HG02642 (cell line): ENCODE measurements around the gene CARD6.
"Not testable (repeated sequence)": the region's sequence is repeated elsewhere in the genome, so short reads cannot be mapped to it uniquely, and the experiment has no call there.

Experiments
- ATAC-seq: cut with Tn5 transposase; IDR thresholded peaks from one replicate; pipeline ENCODE4 v1.9.1; 2021; ENCODE audit warnings: mild to moderate bottlenecking; ENCODE audit not compliant: unreplicated experiment, poor library complexity

Gene CARD6

GRCh38 chr5:40841068-40841805, at the start of gene CARD6:
Gene CARD6, plus strand, starts transcription at chr5:40841367. Its CDS starts 16 bp downstream, at chr5:40841383.
- ATAC-seq = peak; percentile 52

GRCh38 chr5:40791715-40792139, 49.4 kb upstream of the CARD6 start:
- no peak for ATAC-seq

GRCh38 chr5:40792691-40793090, 48.5 kb upstream of the CARD6 start:
- not testable (repeated sequence) for ATAC-seq

GRCh38 chr5:40794340-40794739, 46.8 kb upstream of the CARD6 start:
- ATAC-seq = not testable (repeated sequence)

- not testable (repeated sequence) for ATAC-seq
These were observed 46.3 kb upstream of the CARD6 start for GRCh38 chr5:40794877-40795276.

GRCh38 chr5:40796487-40796889, 44.7 kb upstream of the CARD6 start:
- ATAC-seq = no peak

- ATAC-seq = peak; percentile 54
These were observed 43.7 kb upstream of the CARD6 start for GRCh38 chr5:40797273-40798011.

- ATAC-seq = peak; percentile 98
These were observed 43.0 kb upstream of the CARD6 start, which contains the start of gene PRKAA1 for GRCh38 chr5:40798012-40798800. Gene PRKAA1, minus strand, starts transcription at chr5:40798374. Its CDS starts 185 bp downstream, at chr5:40798189.

- ATAC-seq = no peak
These were observed 42.4 kb upstream of the CARD6 start for GRCh38 chr5:40798801-40799210.

GRCh38 chr5:40799258-40799657, 41.9 kb upstream of the CARD6 start:
- ATAC-seq = no peak

GRCh38 chr5:40801771-40802562, 39.2 kb upstream of the CARD6 start:
- no peak for ATAC-seq

GRCh38 chr5:40812125-40812524, 29.0 kb upstream of the CARD6 start:
- ATAC-seq = no peak

- peak; percentile 50 for ATAC-seq
These were observed 27.4 kb upstream of the CARD6 start for GRCh38 chr5:40813698-40814281.

- no peak for ATAC-seq
These were observed 17.7 kb upstream of the CARD6 start for GRCh38 chr5:40823459-40823858.

GRCh38 chr5:40825461-40826043, 15.6 kb upstream of the CARD6 start:
- not testable (repeated sequence) for ATAC-seq

GRCh38 chr5:40826489-40827187, 14.5 kb upstream of the CARD6 start:
- ATAC-seq = no peak

- no peak for ATAC-seq
These were observed 13.8 kb upstream of the CARD6 start for GRCh38 chr5:40827188-40827977.
